ENCODE measurements around the gene SPTLC2.
A peak's percentile ranks its signal among the peaks of the same experiment; 100 is the strongest.

The SPTLC2 gene

DNA sequence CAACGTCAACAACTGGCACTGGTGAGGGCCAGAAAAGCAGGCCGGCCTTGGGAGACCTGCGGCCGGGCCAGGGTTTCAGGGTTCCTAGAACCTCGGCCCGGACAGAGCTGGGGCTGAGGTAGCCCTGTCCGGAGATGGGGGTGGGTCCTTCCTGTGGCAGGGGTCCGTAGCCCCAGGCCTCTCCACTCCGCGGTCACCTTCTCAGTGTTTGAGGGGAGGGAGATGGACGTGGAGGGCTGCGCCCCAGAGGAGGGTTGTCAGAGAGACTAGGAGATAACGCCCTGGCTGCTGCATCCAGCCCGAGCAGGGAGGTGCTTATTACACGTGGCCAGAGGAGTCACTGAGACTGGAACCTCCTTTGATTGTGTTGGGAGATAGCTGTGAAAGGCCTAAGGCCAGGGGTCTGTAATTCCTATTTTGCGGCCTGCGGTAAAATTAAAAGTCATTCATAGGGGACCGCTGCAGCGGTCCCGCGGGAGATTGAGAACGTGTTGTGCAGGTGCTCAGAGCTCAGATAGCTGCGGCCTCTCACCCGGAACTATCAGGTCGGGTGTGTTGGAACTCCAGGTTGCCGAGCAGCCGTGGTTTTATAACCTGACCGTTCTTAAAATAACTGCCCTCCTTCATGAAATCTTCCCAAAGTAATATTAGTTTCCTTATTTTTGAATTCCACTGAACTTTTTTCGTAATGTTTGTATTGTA lies 158.0 kb downstream of the SPTLC2 start:
- peak; percentile 45 for DNase-seq

- peak; percentile 97 for DNase-seq
Observed at GRCh38 chr14:77457522-77458248, 158.8 kb downstream of the SPTLC2 start, which contains the start of the genes AHSA1 and VIPAS39. Gene AHSA1 (plus strand): TSS chr14:77458093. CDS start chr14:77458190, 97 bp downstream. Gene VIPAS39 (minus strand): TSS chr14:77457601. CDS start chr14:77454102, 3,499 bp downstream.

- DNase-seq, result peak; percentile 63
Observed at GRCh38 chr14:77457115-77457521, 159.3 kb downstream of the SPTLC2 start.
